Panc1 (cell line): ENCODE results near the gene VKORC1L1. TPM values are rescaled to one million over a fixed set of nuclear protein-coding genes. Genes with fewer than 3 reads are reported as not detected.
"Not testable (repeated sequence)": the region's sequence is repeated elsewhere in the genome, so short reads cannot be mapped to it uniquely, and the experiment has no call there.

ENCODE experiments used
- ATAC-seq: fragments of 200-7000 bp; cut with Tn5 transposase; 2 replicates; pipeline ENCODE4 v1.9.1; 2020; ENCODE audit warnings: mild to moderate bottlenecking, moderate library complexity
- BruUV-seq: library from RNA; stranded (reverse); fragments of 400-500 nt; replicated peaks from 2 replicates; lab custom pipeline; 2021; lab: Mats Ljungman, UMichigan
- CTCF ChIA-PET: fragments of 300-600 bp; sonication (Branson Sonifier 250); formaldehyde crosslinking; loops from one replicate; lab custom pipeline; 2022; ENCODE audit warnings: antibody characterized with exemption; lab: Charles Lee
- POLR2A ChIA-PET: fragments of 300-600 bp; sonication (Branson Sonifier 250); formaldehyde crosslinking; loops from one replicate; lab custom pipeline; 2022; ENCODE audit warnings: antibody characterized with exemption; lab: Charles Lee
- DNase-seq: peaks from one replicate; pipeline ENCODE4 v3.0.0-alpha.2; 2010; ENCODE audit warnings: low read depth, low spot score
- H3K27ac ChIP-seq: 2 replicates; pipeline ENCODE4 v1.5.1; 2011; ENCODE audit warnings: mild to moderate bottlenecking, low read length, inconsistent platforms
- H3K27me3 ChIP-seq: fragments of 200-500 bp; sonication (Bioruptor generic); 2 replicates; pipeline ENCODE4 v1.6.0; 2014; ENCODE audit warnings: low read length, inconsistent platforms; ENCODE audit not compliant: control insufficient read depth, insufficient read depth
- H3K36me3 ChIP-seq: fragments of 200-500 bp; sonication (Bioruptor generic); 2 replicates; pipeline ENCODE4 v1.5.1; 2014; ENCODE audit warnings: inconsistent platforms, mild to moderate bottlenecking, low read length, moderate library complexity; ENCODE audit not compliant: control insufficient read depth, insufficient read depth
- H3K4me1 ChIP-seq: 2 replicates; pipeline ENCODE4 v1.5.1; 2011; ENCODE audit warnings: inconsistent platforms, mild to moderate bottlenecking, low read length, moderate library complexity; ENCODE audit not compliant: control insufficient read depth, insufficient read depth
- H3K4me3 ChIP-seq, 2 experiments: 2 replicates each; pipeline ENCODE4 v1.5.1; 2011 to 2012; ENCODE audit warnings: low read depth in 2 of 2, low read length in 2 of 2, mild to moderate bottlenecking in 2 of 2, inconsistent platforms in 1 of 2, moderate library complexity in 1 of 2
- H3K9me3 ChIP-seq: fragments of 200-500 bp; sonication (Bioruptor generic); 2 replicates; pipeline ENCODE4 v1.5.1; 2014; ENCODE audit warnings: low read depth, mild to moderate bottlenecking, inconsistent platforms, low read length, moderate library complexity; ENCODE audit not compliant: control insufficient read depth, insufficient read depth
- POLR2AphosphoS5 ChIP-seq: IDR thresholded peaks from 2 replicates; pipeline ENCODE4 v1.6.1; 2012; ENCODE audit warnings: mild to moderate bottlenecking, low read depth, low read length, moderate library complexity
- SIN3A ChIP-seq: IDR thresholded peaks from 2 replicates; pipeline ENCODE4 v1.6.1; 2012; ENCODE audit warnings: low read depth, mild to moderate bottlenecking, low read length, moderate library complexity, borderline replicate concordance; ENCODE audit not compliant: insufficient read depth
- TCF7L2 ChIP-seq: IDR thresholded peaks from 2 replicates; pipeline ENCODE4 v1.6.1; 2011; ENCODE audit warnings: mild to moderate bottlenecking, low read depth, low read length, inconsistent platforms
- in situ Hi-C: cut with HindIII; loops from 2 replicates; pipeline ENCODE4 v1.10.0; 2016; ENCODE audit warnings: low sequenced_read_pairs, low pct_unique_long_range_greater_than_20kb
- intact Hi-C: fragments of 100-400 bp; cut with micrococcal nuclease; formaldehyde crosslinking; loops from one replicate; pipeline ENCODE4 v1.10.0; 2022; ENCODE audit not compliant: unreplicated experiment
- total RNA-seq: library from RNA; stranded (reverse); gene quantifications from one replicate; pipeline ENCODE4 v1.2.1, GENCODE V29; 2021; ENCODE audit not compliant: unreplicated experiment
- TF ChIP-seq, protein P1 (sequence below): fragments of 450-650 bp; IDR thresholded peaks from 2 replicates; pipeline ENCODE4 v1.5.1; 2017; ENCODE audit warnings: mild to moderate bottlenecking
- TF ChIP-seq, protein P2 (sequence below), 2 experiments: IDR thresholded peaks; 2 replicates each; pipeline ENCODE4 v1.6.1; 2011 to 2012; ENCODE audit warnings: low read depth in 2 of 2, control low read depth in 1 of 2, low read length in 1 of 2, mild to moderate bottlenecking in 1 of 2, moderate library complexity in 1 of 2; ENCODE audit not compliant: insufficient read depth in 1 of 2

VKORC1L1 gene
- total RNA-seq, 1 experiment from 2014 or later = 45.5 TPM

DNA sequence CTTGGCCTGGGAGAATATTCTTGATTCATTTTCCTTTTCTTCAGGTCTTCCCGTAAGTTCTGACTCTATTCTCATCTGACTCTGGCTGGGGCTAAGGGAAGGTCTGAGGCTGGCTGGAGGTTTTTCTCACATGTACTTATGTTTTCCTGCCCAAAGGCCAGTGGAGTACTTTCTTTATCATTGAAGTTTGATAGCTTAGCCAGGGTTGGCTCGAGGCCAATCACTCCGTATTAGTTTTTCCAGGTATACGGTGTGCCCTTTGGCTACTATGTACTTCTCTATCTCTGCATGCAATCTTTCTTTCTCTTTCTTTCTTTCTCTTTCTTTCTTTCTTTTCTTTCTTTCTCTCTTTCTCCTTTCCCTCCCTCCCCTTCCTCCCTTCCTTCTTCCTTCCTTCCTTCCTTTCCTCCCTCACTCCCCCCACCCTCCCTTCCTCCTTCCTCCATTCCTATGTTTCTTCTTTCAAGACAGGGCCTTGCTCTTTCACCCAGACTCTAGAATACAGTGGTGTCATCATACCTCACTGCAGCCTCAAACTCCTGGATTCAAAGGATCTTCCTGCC is 26.8 kb upstream of the VKORC1L1 start:
- Histone ChIP-seq H3K4me3 (no peak overlapping the region), H3K36me3 (no peaks in the 10 kb centered on the region), H3K9me3 (no peaks in the 10 kb centered on the region), H3K27ac (no peak overlapping the region), H3K4me1 (no peaks in the 10 kb centered on the region), H3K27me3 (no peaks in the 10 kb centered on the region)
- CTCF ChIA-PET = no interaction called here
- ATAC-seq = no peak
- DNase-seq = no peak
- POLR2A ChIA-PET = no interaction called here
- in situ Hi-C loops (no loop called here), intact Hi-C loops (no loop called here)
- TF ChIP-seq, protein P1, sequence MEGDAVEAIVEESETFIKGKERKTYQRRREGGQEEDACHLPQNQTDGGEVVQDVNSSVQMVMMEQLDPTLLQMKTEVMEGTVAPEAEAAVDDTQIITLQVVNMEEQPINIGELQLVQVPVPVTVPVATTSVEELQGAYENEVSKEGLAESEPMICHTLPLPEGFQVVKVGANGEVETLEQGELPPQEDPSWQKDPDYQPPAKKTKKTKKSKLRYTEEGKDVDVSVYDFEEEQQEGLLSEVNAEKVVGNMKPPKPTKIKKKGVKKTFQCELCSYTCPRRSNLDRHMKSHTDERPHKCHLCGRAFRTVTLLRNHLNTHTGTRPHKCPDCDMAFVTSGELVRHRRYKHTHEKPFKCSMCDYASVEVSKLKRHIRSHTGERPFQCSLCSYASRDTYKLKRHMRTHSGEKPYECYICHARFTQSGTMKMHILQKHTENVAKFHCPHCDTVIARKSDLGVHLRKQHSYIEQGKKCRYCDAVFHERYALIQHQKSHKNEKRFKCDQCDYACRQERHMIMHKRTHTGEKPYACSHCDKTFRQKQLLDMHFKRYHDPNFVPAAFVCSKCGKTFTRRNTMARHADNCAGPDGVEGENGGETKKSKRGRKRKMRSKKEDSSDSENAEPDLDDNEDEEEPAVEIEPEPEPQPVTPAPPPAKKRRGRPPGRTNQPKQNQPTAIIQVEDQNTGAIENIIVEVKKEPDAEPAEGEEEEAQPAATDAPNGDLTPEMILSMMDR = no peak
- no peak for TF ChIP-seq POLR2AphosphoS5
- no peak for TF ChIP-seq SIN3A
- no peak for TF ChIP-seq TCF7L2
- TF ChIP-seq, protein P2, sequence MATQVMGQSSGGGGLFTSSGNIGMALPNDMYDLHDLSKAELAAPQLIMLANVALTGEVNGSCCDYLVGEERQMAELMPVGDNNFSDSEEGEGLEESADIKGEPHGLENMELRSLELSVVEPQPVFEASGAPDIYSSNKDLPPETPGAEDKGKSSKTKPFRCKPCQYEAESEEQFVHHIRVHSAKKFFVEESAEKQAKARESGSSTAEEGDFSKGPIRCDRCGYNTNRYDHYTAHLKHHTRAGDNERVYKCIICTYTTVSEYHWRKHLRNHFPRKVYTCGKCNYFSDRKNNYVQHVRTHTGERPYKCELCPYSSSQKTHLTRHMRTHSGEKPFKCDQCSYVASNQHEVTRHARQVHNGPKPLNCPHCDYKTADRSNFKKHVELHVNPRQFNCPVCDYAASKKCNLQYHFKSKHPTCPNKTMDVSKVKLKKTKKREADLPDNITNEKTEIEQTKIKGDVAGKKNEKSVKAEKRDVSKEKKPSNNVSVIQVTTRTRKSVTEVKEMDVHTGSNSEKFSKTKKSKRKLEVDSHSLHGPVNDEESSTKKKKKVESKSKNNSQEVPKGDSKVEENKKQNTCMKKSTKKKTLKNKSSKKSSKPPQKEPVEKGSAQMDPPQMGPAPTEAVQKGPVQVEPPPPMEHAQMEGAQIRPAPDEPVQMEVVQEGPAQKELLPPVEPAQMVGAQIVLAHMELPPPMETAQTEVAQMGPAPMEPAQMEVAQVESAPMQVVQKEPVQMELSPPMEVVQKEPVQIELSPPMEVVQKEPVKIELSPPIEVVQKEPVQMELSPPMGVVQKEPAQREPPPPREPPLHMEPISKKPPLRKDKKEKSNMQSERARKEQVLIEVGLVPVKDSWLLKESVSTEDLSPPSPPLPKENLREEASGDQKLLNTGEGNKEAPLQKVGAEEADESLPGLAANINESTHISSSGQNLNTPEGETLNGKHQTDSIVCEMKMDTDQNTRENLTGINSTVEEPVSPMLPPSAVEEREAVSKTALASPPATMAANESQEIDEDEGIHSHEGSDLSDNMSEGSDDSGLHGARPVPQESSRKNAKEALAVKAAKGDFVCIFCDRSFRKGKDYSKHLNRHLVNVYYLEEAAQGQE (IDR thresholded peaks at IDR 0.05; ENCODE audit: insufficient read depth in 1 of 2, low read depth in 2 of 2, low read length in 1 of 2) = no peak
- BruUV-seq = no TSS peak

DNA sequence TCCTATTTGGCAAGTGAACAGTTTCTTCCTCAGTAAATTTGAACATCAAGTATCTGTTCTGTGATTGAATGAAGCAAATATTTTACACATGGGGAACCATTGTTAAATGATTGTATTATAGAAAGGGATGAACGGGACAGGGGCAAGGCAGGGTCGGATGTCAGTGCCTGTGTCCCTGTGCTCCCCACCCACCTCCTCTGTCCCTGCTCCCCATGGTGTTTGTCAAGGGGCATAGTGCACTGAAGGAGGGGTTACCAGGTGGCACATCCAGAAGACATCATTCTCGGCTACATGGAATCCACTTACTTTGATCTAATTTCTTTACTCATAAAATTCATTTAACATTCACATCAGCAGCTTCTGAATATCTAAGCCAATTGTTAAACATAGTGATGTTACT is 19.4 kb upstream of the VKORC1L1 start:
- POLR2A ChIA-PET = not testable (repeated sequence)

DNA sequence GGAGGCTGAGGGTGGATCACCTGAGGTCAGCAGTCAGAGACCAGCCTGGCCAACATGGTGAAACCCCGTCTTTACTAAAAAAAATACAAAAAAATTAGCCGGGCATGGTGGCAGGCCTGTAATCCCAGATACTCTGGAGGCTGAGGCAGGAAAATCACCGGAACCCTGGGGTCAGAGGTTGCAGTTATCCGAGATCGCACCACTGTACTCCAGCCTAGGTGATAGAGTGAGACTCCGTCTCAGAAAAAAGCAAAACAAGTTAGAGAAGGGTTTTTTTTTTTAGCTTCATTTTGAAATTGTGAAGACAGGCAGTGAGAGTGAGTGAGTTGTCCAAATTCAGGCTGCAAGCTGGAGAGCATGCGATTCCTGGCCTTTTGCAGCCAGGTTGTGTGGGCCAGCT is 19.0 kb upstream of the VKORC1L1 start:
- in situ Hi-C loops, H3K27me3 ChIP-seq, H3K27ac ChIP-seq, DNase-seq, H3K4me3 ChIP-seq, intact Hi-C loops, ATAC-seq, CTCF ChIA-PET, H3K9me3 ChIP-seq, H3K4me1 ChIP-seq, BruUV-seq, POLR2A ChIA-PET, H3K36me3 ChIP-seq: not testable (repeated sequence)

More for the DNA sequence above, 19.4 kb upstream of the VKORC1L1 start:
- H3K36me3 ChIP-seq, intact Hi-C loops, H3K9me3 ChIP-seq, H3K27ac ChIP-seq, in situ Hi-C loops, H3K4me1 ChIP-seq, DNase-seq, BruUV-seq, H3K4me3 ChIP-seq, H3K27me3 ChIP-seq, CTCF ChIA-PET, ATAC-seq: not testable (repeated sequence)

DNA sequence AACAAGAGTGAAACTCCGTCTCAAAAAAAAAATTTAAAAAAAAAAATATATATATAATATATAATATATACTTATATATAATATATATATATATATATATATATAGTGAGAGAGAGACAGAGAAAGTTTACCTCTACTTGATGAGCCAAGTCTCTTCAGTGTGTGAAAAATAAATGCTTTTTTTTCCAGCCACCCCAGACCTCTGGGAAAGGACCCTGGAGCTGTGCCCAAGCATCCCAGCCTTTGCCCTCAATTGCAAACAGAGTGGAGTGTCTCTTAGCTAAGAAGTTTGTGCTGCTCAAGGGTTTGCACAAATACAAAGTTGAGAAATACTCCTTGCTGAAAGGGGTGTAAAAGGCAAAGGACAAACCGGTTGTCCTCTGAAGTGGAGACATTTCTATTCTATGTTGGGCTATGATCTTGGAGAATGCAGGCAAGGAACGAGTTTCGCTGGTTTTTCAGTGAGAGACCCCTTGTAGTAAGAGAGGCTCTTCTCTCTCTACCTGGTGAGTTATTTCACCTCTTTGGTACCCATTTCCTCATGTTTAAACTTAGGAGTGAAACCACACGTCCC is 15.5 kb upstream of the VKORC1L1 start:
- ATAC-seq, CTCF ChIA-PET: not testable (repeated sequence)

DNA sequence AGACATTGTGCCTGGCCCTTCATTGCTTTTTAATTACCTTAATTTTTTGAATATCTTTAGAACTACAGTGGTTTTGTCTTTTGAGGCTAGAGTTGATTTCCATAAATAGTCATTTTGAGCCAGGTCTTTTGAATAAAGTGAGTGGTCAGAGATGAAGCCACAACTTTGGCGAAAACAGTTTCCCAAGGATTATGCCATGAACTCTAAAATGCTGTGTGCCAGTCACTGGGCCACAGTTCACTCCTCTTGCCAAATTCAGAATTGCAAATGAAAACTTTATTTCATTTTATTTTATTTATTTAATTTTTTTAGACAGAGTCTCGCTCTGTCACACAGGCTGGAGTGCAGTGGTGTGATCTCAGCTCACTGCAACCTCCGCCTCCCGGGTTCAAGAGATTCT is 14.2 kb upstream of the VKORC1L1 start:
- CTCF ChIA-PET = interaction anchor here (0.7 kb wide), 1 partner anchor 496 kb away, joined by 3 read pairs; no protein-coding TSS in a partner anchor
- H3K27me3 ChIP-seq, ATAC-seq, H3K4me3 ChIP-seq, in situ Hi-C loops, POLR2A ChIA-PET, H3K27ac ChIP-seq, H3K9me3 ChIP-seq, BruUV-seq, H3K4me1 ChIP-seq, H3K36me3 ChIP-seq, DNase-seq, intact Hi-C loops: not testable (repeated sequence)

More for the DNA sequence above, 15.5 kb upstream of the VKORC1L1 start:
- BruUV-seq, intact Hi-C loops, H3K36me3 ChIP-seq, in situ Hi-C loops, DNase-seq, H3K27ac ChIP-seq, POLR2A ChIA-PET, H3K4me1 ChIP-seq, H3K27me3 ChIP-seq, H3K9me3 ChIP-seq, H3K4me3 ChIP-seq: not testable (repeated sequence)
